ENCODE measurements around the gene PRPF8.
"Not testable (repeated sequence)": the region's sequence is repeated elsewhere in the genome, so short reads cannot be mapped to it uniquely, and the experiment has no call there.

PRPF8 gene

GRCh38 chr17:1690544-1691221, 6.0 kb upstream of the PRPF8 start:
- DNase-seq (ENCODE audit: low read depth in 2 of 2): no peak

DNA sequence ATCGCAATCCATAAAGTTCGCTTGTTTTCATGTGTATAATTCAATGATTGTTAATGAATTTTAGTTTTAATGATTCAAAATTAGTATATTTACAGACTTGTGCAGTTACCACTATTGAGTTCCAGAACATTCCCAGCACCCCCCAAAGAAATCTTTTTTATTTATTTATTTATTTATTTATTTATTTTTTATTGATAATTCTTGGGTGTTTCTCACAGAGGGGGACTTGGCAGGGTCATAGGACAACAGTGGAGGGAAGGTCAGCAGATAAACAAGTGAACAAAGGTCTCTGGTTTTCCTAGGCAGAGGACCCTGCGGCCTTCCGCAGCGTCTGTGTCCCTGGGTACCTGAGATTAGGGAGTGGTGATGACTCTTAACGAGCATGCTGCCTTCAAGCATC, 3.7 kb upstream of the PRPF8 start:
- not testable (repeated sequence) for DNase-seq (ENCODE audit: low read depth in 2 of 2)

GRCh38 chr17:1686086-1686485, 1.4 kb upstream of the PRPF8 start:
- no peak for DNase-seq (ENCODE audit: low read depth in 2 of 2)

GRCh38 chr17:1683459-1683858, 1.2 kb downstream of the PRPF8 start:
- no peak for DNase-seq (ENCODE audit: low read depth in 2 of 2)

DNA sequence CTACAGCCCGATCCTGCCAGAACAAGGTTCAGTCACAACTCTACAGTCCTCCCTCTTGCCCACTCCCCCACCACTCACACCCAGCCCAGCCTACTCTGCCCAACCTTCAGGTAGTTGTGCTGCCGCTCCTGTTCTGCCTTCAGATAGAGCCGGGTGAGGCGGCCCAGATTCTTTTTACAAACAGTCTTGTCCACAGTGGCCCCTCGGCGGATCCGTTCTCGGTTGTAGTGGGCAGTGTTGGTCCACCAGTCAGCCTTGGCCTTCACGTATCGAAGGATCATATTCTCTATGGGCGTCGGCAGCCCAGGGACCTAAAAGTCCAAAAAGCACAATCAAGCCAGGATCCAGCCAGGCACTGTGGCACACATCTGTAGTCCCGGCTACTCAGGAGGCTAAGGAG, 8.3 kb downstream of the PRPF8 start:
- DNase-seq (ENCODE audit: low read depth in 2 of 2): no peak

DNA sequence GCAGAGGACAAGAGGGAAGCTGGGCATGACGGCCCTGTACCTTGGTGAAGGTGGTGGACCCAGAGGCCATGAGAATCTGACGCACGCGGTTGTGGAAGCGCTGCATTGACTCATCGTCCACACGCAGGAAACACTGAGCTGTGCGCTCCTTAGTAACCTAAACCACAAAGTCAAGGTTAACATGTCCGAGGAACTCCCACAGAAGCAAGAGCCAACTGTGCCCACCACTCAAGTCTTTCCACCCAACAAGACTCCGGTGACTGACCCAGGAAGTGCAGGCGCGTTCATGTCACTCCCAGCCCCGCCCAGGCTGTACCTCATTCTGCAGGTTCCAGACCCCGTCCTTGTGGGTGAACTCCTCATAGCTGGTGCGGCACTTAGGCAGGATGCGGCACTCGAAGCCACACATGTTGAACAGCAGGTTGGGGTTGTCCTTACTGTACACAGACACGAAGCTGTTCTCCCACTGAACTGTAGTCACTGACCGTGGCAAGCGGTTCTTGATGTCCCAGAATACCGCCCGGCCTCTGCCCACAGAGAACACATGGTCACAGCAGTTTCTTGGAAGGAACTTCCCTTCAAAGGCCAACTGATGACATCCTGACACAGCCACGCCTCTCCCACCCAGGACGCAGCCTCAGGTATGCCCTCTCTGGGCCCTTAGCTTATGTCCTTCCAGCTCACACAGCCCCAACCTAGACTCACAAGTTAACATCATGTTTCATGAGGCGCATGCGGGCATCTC, 11.5 kb downstream of the PRPF8 start:
- no peak for DNase-seq (ENCODE audit: low read depth in 2 of 2)

GRCh38 chr17:1663934-1664333, 20.7 kb downstream of the PRPF8 start:
- DNase-seq (ENCODE audit: low read depth in 2 of 2): not testable (repeated sequence)

- no peak for DNase-seq (ENCODE audit: low read depth in 2 of 2)
Observed at GRCh38 chr17:1661045-1661444, 23.6 kb downstream of the PRPF8 start.

DNA sequence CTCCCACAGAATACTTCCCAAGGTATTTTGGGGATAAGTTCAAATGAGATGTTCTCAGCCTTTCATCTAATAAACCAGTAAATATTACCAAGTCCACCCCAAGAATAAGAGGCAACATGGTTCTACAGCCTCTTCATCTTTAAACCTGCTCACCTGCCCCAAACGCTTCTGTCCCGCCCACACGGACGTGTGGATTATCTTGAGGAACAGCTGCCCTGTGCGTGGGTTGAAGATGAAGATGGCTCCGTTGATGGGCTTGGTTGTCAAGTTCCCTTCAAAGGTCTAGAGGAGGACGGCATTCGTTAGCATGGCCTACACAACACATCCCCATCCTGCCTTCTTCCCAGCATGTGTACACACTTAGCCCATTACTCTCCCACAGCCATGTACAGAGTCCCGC, 26.6 kb downstream of the PRPF8 start:
- DNase-seq (ENCODE audit: low read depth in 2 of 2): no peak

- no peak for DNase-seq (ENCODE audit: low read depth in 2 of 2)
Observed at GRCh38 chr17:1653735-1654134, 30.9 kb downstream of the PRPF8 start.

GRCh38 chr17:1652794-1653193, 31.9 kb downstream of the PRPF8 start:
- not testable (repeated sequence) for DNase-seq (ENCODE audit: low read depth in 2 of 2)

DNA sequence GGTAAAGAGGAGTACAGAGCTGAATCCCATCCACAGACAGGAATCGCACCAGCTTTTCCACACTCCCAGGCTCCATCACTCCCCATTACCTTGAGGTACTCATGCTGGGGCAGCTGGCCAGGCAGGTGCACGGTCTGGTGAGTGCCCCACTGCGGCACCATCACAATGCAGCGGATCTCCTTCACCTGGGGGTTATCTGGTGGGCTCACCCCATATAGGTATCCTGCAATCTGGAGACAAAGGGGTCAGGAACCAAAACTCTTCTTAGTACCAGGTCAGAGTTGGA, 33.2 kb downstream of the PRPF8 start:
- no peak for DNase-seq (ENCODE audit: low read depth in 2 of 2)

GRCh38 chr17:1650731-1651558, 33.7 kb downstream of the PRPF8 start:
- no peak for DNase-seq (ENCODE audit: low read depth in 2 of 2)

DNA sequence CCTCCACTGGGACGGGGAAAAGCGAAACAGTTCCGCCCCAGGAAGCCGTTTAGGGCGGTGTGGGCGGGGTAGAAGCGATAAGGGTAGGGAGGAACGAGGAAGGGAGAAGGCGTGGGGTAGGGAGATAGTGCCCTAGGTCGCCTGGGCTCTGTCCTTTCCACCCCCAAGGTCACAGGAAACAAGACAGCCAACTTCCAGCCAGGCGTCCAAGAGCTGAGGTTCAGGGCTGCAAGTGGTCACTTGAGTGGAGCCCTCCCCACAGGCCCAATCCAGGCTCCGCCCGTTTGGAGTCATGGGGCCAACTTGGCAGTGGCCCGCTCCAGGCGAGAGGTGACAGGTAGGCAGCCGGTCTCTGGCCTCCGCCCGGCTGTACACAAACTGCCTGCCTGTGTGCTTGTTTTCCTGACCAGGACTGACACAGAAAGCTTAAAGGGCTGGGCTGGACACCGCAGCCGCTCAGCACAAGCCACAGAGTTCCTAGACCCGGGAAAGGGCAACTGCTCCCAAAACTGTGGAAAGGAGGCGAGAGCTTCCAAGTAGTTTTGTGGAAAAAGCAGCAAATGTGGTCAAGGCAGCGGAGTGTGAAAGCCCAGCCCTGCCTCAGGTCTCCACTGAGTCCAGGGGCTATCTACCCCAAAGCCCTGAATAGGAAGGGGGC, 34.7 kb downstream of the PRPF8 start, which contains the start of gene RILP:
RILP (minus strand) TSS at position 23 of the 658 bp plus-strand sequence. CDS start 62 bp downstream, outside the sequence.
- no peak for DNase-seq (ENCODE audit: low read depth in 2 of 2)

DNA sequence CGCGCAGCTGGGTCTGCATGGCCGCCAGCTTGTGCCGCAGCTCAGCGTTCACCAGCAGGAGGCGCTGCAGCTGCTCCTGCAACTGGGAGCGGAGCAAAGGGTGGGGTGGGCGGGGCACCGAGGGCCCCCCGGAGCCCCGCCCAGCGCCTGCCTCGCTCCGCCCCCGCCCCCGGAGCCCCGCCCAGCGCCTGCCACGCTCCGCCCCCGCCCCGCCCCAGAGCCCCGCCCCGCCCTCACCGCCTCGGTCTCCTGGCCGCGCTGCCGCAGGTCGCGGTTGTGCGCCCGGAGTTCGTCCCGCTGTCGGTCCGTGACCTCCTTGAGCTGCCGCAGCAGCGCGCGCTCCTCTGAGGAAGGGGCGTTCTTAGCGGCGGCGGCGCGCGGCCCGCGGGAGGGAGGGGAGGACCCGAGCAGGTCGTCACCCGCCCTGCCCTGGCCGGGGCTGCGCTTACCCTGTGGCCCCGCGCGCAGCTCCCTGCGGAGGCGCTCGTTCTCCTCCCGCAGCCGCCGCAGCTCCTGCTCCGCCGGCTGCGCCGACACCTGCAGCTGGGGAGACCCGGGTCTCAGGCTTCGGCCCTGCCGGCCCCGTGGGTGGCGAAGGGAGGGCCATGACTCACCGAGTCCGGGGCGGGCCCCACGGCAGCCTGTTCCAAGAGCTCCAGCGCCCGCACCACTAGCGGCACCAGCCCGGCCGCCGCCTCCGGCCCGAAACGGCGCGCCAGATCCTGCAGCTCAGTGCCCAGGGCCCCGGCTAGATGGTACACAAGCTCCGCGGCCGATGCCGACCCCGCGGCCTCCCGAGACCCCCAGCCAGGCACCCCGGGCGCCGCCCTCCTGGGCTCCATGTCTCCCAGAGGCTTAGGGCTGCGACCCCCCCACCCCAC, 35.5 kb downstream of the PRPF8 start:
- peak; percentile 89 to 90 for DNase-seq (ENCODE audit: low read depth in 2 of 2)

DNA sequence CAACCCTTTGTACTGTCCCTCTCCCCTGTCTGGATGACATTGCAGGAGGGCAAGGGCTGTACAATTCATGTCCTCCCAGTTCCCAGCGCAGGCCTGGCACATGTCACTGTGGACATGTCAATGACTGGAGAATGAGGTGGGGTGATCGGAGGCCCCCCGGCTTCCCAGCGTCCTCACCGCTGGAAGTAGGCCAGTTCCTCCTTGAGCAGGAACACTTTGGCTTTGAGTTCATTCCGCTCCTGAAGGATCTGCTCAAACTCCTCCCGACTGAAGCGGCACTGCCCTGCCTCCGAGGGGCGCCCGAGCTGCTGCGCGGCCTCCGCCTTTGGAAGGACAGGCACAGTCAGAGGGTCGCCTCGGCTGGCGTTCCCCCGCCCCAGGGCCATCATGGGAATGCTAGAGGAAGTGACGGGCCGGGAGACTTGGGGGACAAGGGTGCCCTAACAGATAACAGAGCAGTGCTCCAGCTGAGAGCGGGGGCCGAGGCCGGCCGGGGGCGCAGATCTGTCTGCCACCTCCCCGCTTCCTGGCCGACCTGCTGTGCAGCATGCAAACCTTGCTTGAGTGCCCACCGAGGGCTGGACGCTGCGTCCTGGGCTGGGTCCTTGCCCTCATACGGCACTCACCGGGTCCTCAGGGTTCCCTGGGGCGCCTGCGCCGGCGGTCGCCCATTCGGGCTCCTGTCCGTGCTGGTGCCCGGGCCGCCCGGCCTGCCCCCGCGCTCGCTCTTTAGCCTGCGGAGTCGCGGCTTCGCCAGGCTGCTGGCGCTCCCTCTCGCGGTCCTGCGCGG, 36.3 kb downstream of the PRPF8 start:
- DNase-seq (ENCODE audit: low read depth in 2 of 2): no peak

GRCh38 chr17:1647802-1648171, 36.9 kb downstream of the PRPF8 start:
- DNase-seq (ENCODE audit: low read depth in 2 of 2): no peak

GRCh38 chr17:1646199-1646875, 38.3 kb downstream of the PRPF8 start:
- DNase-seq (ENCODE audit: low read depth in 2 of 2): no peak

DNA sequence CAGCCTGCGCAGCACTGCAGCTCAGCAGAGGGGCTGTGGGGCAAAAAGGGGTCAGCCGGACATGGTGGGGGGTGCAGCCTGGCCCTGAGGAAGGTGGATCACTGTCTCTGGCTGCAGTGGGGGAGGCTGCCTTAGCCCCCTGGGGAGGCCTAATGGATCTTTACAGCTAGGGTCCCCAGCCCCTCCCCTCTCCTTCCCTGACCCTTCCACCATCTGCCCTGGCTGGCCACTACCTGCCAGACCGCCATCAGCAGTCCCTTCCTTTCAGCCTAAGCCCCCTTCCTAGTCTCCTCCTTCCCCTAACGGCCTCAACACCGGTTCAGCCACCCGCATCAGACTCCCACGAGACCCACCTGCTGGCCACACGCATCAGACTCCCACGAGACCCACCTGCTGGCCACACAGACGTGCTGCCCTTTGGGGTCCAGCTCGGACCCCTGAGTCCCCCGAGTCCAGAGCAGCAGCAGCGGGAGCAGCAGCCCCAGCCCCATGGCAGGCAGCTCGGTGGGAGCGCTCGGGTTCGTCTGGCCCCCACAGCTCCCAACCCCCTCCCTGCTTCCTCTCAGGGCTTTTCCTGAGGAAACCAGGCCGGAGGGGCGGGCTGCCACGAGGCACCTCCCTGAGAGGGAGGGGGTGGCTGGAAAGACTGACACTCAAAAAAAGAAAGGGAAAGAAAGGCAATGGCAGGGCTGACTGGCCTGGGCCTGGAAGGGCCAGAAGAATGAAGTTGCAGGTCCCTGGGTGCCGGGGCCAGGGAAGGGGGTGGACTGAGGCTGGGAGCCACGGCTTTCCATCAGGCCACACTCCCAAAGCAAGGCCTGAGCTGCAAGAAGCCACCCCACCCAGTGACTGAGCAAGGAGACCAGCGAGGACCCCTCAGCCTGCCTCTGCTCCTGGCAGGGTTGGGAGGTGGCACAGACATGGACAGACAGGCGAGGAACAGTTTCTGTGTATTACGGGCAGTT, 39.2 kb downstream of the PRPF8 start, which contains the start of gene SCARF1:
SCARF1 (minus strand) TSS at position 526 of the 965 bp plus-strand sequence; CDS start at position 491, 35 bp downstream.
- no peak for DNase-seq (ENCODE audit: low read depth in 2 of 2)

Data from stimulated activated CD8-positive, alpha-beta memory T cell treated with anti-CD3 and anti-CD28 coated beads, Interleukin-2, amount 100 ng/mL, for 1 hour (primary cell).